Tibial artery (tissue), 4 donors: ENCODE measurements around the gene HTT.

Experiments used
- DNase-seq, 2 donors: peaks; one replicate each; pipeline ENCODE4 v3.0.0-alpha.2; 2019
- H3K27ac ChIP-seq, 2 donors: fragments of 200-600 bp; sonication (generic) in 1 of 2; 1 replicate in 1 of 2; 2 replicates in 1 of 2; pipeline ENCODE4 v1.5.1; 2018 to 2019; ENCODE audit warnings: mild to moderate bottlenecking in 1 of 2
- H3K27me3 ChIP-seq, 2 donors: fragments of 200-600 bp; sonication (generic) in 1 of 2; one replicate each; pipeline versions ENCODE4 v1.5.1 to v1.6.0; 2016 to 2019
- H3K36me3 ChIP-seq, 3 donors: fragments of 200-600 bp; sonication (generic) in 2 of 3; one replicate each; pipeline ENCODE4 v1.5.1; 2016 to 2019; ENCODE audit warnings: mild to moderate bottlenecking in 2 of 3
- H3K4me1 ChIP-seq, 4 donors: fragments of 200-600 bp; sonication (generic) in 2 of 4; 1 replicate in 3 of 4; 2 replicates in 1 of 4; pipeline ENCODE4 v1.5.1; 2016 to 2019
- H3K4me3 ChIP-seq, 2 donors: fragments of 200-600 bp; sonication (generic) in 1 of 2; 1 replicate in 1 of 2; 2 replicates in 1 of 2; pipeline ENCODE4 v1.5.1; 2018 to 2019; ENCODE audit warnings: mild to moderate bottlenecking in 2 of 2
- H3K9me3 ChIP-seq, 3 donors: fragments of 200-600 bp; sonication (generic) in 1 of 3; one replicate each; pipeline ENCODE4 v1.5.1; 2016 to 2019
- intact Hi-C: fragments of 100-400 bp; cut with DNase I; formaldehyde crosslinking; loops from one replicate; pipeline ENCODE4 v1.15.0; 2023; ENCODE audit warnings: low total_unique reads
- TF ChIP-seq, protein P1 (sequence below), 2 experiments: fragments of 200-600 bp in 1 of 2; fragments of 450-650 bp in 1 of 2; IDR thresholded peaks; one replicate each; pipeline ENCODE4 v1.5.1; 2017 to 2019; ENCODE audit warnings: antibody characterized with exemption in 2 of 2, mild to moderate bottlenecking in 1 of 2, moderate library complexity in 1 of 2

HTT gene

DNA sequence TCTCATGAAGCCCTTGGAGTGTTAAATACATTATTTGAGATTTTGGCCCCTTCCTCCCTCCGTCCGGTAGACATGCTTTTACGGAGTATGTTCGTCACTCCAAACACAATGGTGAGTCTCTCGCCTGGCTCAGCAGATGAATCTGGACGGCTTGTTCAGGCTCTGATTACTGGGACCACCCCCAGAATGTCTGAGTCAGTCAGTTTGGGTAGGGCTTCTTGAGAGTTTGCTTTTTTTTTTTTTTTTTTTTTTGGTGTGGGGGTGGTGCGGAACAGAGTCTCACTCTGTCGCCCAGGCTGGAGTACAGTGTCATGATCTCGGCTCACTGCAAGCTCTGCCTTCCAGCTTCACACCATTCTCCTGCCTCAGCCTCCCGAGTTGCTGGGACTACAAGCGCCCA lies 112.1 kb downstream of the HTT start:
- Histone ChIP-seq H3K9me3 (no peaks in the 10 kb centered on the region), H3K27ac (no peak overlapping the region), H3K36me3 (peaks cover 48 to 100% (median 85%) of the 10 kb centered on the region in 3 donors), H3K4me1 (no peaks in the 10 kb centered on the region), H3K27me3 (no peaks in the 10 kb centered on the region), H3K4me3 (no peak overlapping the region)
- no peak for DNase-seq
- intact Hi-C loops = no loop called here
- TF ChIP-seq, protein P1, sequence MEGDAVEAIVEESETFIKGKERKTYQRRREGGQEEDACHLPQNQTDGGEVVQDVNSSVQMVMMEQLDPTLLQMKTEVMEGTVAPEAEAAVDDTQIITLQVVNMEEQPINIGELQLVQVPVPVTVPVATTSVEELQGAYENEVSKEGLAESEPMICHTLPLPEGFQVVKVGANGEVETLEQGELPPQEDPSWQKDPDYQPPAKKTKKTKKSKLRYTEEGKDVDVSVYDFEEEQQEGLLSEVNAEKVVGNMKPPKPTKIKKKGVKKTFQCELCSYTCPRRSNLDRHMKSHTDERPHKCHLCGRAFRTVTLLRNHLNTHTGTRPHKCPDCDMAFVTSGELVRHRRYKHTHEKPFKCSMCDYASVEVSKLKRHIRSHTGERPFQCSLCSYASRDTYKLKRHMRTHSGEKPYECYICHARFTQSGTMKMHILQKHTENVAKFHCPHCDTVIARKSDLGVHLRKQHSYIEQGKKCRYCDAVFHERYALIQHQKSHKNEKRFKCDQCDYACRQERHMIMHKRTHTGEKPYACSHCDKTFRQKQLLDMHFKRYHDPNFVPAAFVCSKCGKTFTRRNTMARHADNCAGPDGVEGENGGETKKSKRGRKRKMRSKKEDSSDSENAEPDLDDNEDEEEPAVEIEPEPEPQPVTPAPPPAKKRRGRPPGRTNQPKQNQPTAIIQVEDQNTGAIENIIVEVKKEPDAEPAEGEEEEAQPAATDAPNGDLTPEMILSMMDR (IDR thresholded peaks at IDR 0.05) = no peak

DNA sequence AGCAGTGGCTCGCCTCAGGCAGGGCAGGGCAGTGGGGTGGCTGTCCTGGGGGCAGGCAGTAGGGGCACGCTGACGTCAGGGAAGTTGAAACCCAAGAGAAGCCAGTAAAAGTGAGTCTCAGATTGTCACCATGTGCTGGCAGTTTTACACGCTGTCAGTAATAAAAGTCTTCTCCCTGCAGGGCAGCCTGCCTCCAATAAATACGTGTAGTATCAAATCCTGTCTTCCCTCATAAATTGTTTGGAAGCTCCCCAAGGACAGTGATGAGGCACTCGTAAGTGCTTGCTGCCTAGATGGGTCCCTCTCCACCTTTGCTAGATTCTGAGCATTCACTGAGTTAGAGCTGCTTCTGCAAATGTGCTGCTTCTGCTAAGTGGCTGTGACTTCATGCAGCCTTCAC lies 113.6 kb downstream of the HTT start:
- no peaks in the 10 kb centered on the region for H3K4me1 ChIP-seq
- intact Hi-C loops = no loop called here
- H3K9me3 ChIP-seq = no peaks in the 10 kb centered on the region
- TF ChIP-seq, protein P1 (IDR thresholded peaks at IDR 0.05) = no peak
- peaks cover 33 to 100% (median 70%) of the 10 kb centered on the region in 3 donors for H3K36me3 ChIP-seq
- DNase-seq = no peak
- H3K27ac ChIP-seq = no peak overlapping the region
- H3K27me3 ChIP-seq = no peaks in the 10 kb centered on the region
- no peak overlapping the region for H3K4me3 ChIP-seq

DNA sequence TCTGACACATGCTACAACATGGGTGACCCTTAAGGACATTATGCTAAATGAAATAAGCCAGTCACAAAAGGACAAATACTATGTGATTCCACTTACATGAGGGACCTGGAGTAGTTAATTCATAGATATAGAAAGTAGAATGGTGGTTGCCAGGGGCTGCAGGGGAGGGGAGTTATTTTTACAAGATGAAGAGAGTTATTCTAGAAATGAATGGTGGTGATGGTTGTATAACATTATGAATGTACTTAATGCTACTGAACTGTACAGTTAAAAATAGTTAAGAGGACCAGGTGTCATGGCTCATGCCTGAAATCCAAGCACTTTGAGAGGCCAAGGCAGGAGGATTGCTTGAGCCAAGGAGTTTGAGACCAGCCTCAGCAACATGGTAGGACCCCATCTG lies 115.0 kb downstream of the HTT start:
- intact Hi-C loops = no loop called here
- H3K27ac ChIP-seq = no peak overlapping the region
- H3K27me3 ChIP-seq = no peaks in the 10 kb centered on the region
- H3K36me3 ChIP-seq = peaks cover 22 to 94% (median 58%) of the 10 kb centered on the region in 3 donors
- TF ChIP-seq, protein P1 (IDR thresholded peaks at IDR 0.05) = no peak
- no peaks in the 10 kb centered on the region for H3K4me1 ChIP-seq
- no peaks in the 10 kb centered on the region for H3K9me3 ChIP-seq
- DNase-seq = no peak
- H3K4me3 ChIP-seq = no peak overlapping the region

DNA sequence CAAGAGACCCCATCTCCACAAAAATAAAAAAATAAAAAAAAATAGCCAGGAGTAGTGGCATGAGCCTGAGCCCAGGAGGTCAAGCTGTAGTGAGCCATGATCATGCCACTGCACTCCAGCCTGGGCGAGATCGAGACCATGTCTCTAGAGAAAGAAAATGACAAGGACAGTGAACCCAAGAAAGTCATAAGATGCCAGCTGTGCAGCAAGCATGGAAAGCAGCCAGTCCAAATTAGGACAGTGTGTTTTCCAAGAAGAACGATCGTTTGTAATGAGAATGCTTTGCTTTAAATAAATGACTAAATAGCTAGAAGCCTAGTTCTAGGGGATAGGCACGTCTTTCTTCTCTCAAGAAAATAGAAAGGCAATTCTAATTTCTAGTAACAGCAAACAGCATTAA lies 116.1 kb downstream of the HTT start:
- intact Hi-C loops = loop anchor here (10.0 kb wide), 1 partner anchor 254 kb away; the partner anchor contains the start of gene HGFAC
- Histone ChIP-seq H3K27ac (no peak overlapping the region), H3K36me3 (peaks cover 22 to 94% (median 53%) of the 10 kb centered on the region in 3 donors), H3K4me3 (no peak overlapping the region), H3K27me3 (no peaks in the 10 kb centered on the region), H3K9me3 (no peaks in the 10 kb centered on the region), H3K4me1 (no peaks in the 10 kb centered on the region)
- DNase-seq = no peak
- TF ChIP-seq, protein P1 (IDR thresholded peaks at IDR 0.05) = no peak

DNA sequence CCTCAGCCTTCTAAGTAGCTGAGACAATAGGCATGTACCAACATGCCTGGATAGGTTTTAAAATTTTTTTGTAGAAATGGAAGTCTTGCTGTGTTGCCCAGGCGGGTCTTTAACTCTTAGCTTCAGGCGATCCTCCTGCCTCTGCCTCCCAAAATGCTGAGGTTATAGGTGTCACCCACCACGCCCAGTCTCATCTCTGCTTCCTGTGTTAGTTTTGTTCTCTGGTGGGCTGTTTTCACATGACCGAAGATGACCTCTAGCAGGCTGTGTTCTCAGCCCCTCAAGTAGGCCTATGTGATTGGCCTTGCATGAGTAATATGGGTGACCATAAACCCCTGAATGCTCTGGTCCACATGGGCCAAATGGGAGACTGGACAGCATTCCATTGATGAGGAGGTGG lies 117.7 kb downstream of the HTT start:
- Histone ChIP-seq H3K4me1 (no peaks in the 10 kb centered on the region), H3K36me3 (peaks cover 22 to 94% (median 56%) of the 10 kb centered on the region in 3 donors), H3K9me3 (no peaks in the 10 kb centered on the region), H3K4me3 (no peak overlapping the region), H3K27ac (no peak overlapping the region), H3K27me3 (no peaks in the 10 kb centered on the region)
- intact Hi-C loops = loop anchor here (10.0 kb wide), 1 partner anchor 253 kb away; the partner anchor contains the start of gene HGFAC
- TF ChIP-seq, protein P1 (IDR thresholded peaks at IDR 0.05) = no peak
- DNase-seq = no peak

DNA sequence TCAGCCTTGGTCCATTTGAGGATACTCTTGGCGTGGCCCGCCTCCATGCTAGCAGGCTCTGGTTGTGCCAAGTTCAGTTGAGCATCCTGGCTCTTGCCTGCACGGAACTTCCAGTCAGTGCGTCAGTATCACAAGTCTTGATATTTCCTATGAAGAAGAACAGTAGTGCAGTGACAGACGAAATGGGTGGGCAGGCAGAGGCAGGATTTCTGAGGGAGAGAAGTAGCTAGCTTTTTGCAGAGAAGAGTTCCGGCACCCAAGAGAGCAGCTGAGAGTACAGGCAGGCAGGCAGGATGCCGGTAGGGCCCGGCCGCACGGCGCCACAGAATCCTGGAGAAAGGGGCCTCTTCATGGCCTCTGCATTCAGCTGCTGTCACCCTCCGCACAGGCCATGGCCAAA lies 118.3 kb downstream of the HTT start:
- H3K36me3 ChIP-seq = peaks cover 22 to 94% (median 56%) of the 10 kb centered on the region in 3 donors
- no peaks in the 10 kb centered on the region for H3K4me1 ChIP-seq
- no peaks in the 10 kb centered on the region for H3K27me3 ChIP-seq
- no peak overlapping the region for H3K4me3 ChIP-seq
- no peak for DNase-seq
- TF ChIP-seq, protein P1 (IDR thresholded peaks at IDR 0.05) = no peak
- intact Hi-C loops = loop anchor here (10.0 kb wide), 1 partner anchor 252 kb away; the partner anchor contains the start of gene HGFAC
- H3K27ac ChIP-seq = no peak overlapping the region
- no peaks in the 10 kb centered on the region for H3K9me3 ChIP-seq
